NB4 (cell line): Measurements from ENCODE around the gene SAMMSON.
A peak's percentile ranks its signal among the peaks of the same experiment; 100 is the strongest.

ENCODE experiments used
- DNase-seq: peaks from one replicate; pipeline ENCODE4 v3.0.0; 2010; ENCODE audit warnings: low read depth
- H3K4me3 ChIP-seq: one replicate; pipeline ENCODE4 v1.5.1; 2011; ENCODE audit warnings: mild to moderate bottlenecking, low read depth, low read length, moderate library complexity
- CTCF ChIP-seq: IDR thresholded peaks from one replicate; pipeline ENCODE4 v1.5.1; 2012; ENCODE audit warnings: low read depth, low read length
- MAX ChIP-seq: IDR thresholded peaks from 2 replicates; pipeline ENCODE4 v1.6.1; 2011; ENCODE audit warnings: low read depth, low read length
- MYC ChIP-seq: IDR thresholded peaks from 2 replicates; pipeline ENCODE4 v1.6.1; 2011; ENCODE audit warnings: low read depth, low read length
- POLR2A ChIP-seq: IDR thresholded peaks from 2 replicates; pipeline ENCODE4 v1.6.1; 2011; ENCODE audit warnings: mild to moderate bottlenecking; ENCODE audit not compliant: insufficient read length; ENCODE audit errors: extremely low read depth

Gene SAMMSON

GRCh38 chr3:70064194-70064779 is 64.8 kb downstream of the SAMMSON start:
- peak; percentile 35 for DNase-seq
- H3K4me3 ChIP-seq: no peak overlapping the region
- TF ChIP-seq CTCF: peak; percentile 49
- TF ChIP-seq MYC: no peak
- no peak for TF ChIP-seq MAX

- DNase-seq: peak; percentile 4
- H3K4me3 ChIP-seq: no peak overlapping the region
- TF ChIP-seq POLR2A (no peak), CTCF (no peak), MYC (no peak), MAX (no peak)
Observed at GRCh38 chr3:70065696-70066253, 66.2 kb downstream of the SAMMSON start.

GRCh38 chr3:70067860-70068521 is 68.5 kb downstream of the SAMMSON start:
- no peak for DNase-seq
- H3K4me3 ChIP-seq: no peak overlapping the region
- TF ChIP-seq CTCF (no peak), MYC (no peak), MAX (no peak), POLR2A (no peak)

- TF ChIP-seq POLR2A: no peak
- TF ChIP-seq MYC: no peak
- TF ChIP-seq MAX: no peak
- no peak for TF ChIP-seq CTCF
- DNase-seq: no peak
- H3K4me3 ChIP-seq: no peak overlapping the region
Observed at GRCh38 chr3:70069557-70069956, 70.0 kb downstream of the SAMMSON start.

- no peak overlapping the region for H3K4me3 ChIP-seq
- no peak for DNase-seq
- no peak for TF ChIP-seq CTCF
Observed at GRCh38 chr3:70071138-70071537, 71.6 kb downstream of the SAMMSON start.
